Testis (tissue), 3 donors: ENCODE results near the gene MDFIC. TPM values are rescaled to one million over a fixed set of nuclear protein-coding genes. Genes with fewer than 3 reads are reported as not detected.

Experiments used
- DNase-seq: peaks from one replicate; pipeline ENCODE4 v3.0.0-alpha.2; 2019
- H3K27ac ChIP-seq, 2 donors: fragments of 200-600 bp; sonication (generic); one replicate each; pipeline ENCODE4 v1.5.1; 2019
- H3K27me3 ChIP-seq: fragments of 200-600 bp; sonication (generic); one replicate; pipeline ENCODE4 v1.5.1; 2019
- H3K36me3 ChIP-seq: fragments of 200-600 bp; sonication (generic); one replicate; pipeline ENCODE4 v1.5.1; 2017; ENCODE audit warnings: low read depth; ENCODE audit errors: missing control alignments
- H3K4me1 ChIP-seq: fragments of 200-600 bp; sonication (generic); one replicate; pipeline ENCODE4 v1.5.1; 2019
- H3K4me3 ChIP-seq, 2 donors: fragments of 200-600 bp; sonication (generic); one replicate each; pipeline ENCODE4 v1.5.1; 2017 to 2019
- H3K9me3 ChIP-seq: fragments of 200-600 bp; sonication (generic); one replicate; pipeline ENCODE4 v1.5.1; 2017
- CTCF ChIP-seq, 3 experiments: fragments of 450-650 bp in 2 of 3; fragments of 200-600 bp in 1 of 3; sonication (generic) in 1 of 3; IDR thresholded peaks; one replicate each; pipeline ENCODE4 v1.5.1; 2016 to 2019; ENCODE audit warnings: antibody characterized with exemption in 3 of 3, mild to moderate bottlenecking in 2 of 3, moderate library complexity in 1 of 3
- POLR2A ChIP-seq: fragments of 450-650 bp; IDR thresholded peaks from one replicate; pipeline ENCODE4 v1.6.1; 2017; ENCODE audit warnings: antibody characterized with exemption, mild to moderate bottlenecking, moderate library complexity
- WGBS, 2 donors: methylation state at CpG; one replicate each; pipeline ENCODE4 v1.1.5; 2018; 5-methylcytosine and 5-hydroxymethylcytosine counted together
- intact Hi-C: fragments of 100-400 bp; cut with DNase I; formaldehyde crosslinking; loops from one replicate; pipeline ENCODE4 v1.15.1; 2023; ENCODE audit warnings: low total_unique reads
- polyA plus RNA-seq: library from polyadenylated mRNA; stranded (reverse); fragments of 350-450 nt; fragmentation: Illumina TruSeq; extraction: RNeasy Lipid Tissue Mini Kit (QIAGEN cat#74804); gene quantifications from one replicate; pipeline ENCODE4 v1.2.3, GENCODE V29; 2014; ENCODE audit warnings: low read depth, low replicate concordance; ENCODE audit not compliant: insufficient read depth
- total RNA-seq, 2 donors: library from RNA; depleted of rRNA; stranded (reverse); fragments of >200 nt; gene quantifications; one replicate each; pipeline ENCODE4 v1.2.3, GENCODE V29; 2016

MDFIC gene
- total and polyA plus RNA-seq, 3 donors from 2014 or later, result 5.8 to 7.6 (median 6.1) TPM

GRCh38 chr7:114934086-114934485, 12.2 kb downstream of the MDFIC start:
- 84 to 98% methylated on average over 1 of the region's 1 CpG for WGBS, 2 donors
- Histone ChIP-seq H3K36me3 (no peaks in the 10 kb centered on the region), H3K4me3 (no peak overlapping the region), H3K27ac (no peak overlapping the region), H3K9me3 (no peaks in the 10 kb centered on the region), H3K4me1 (no peaks in the 10 kb centered on the region), H3K27me3 (no peaks in the 10 kb centered on the region)
- DNase-seq, result no peak
- intact Hi-C loops, result no loop called here
- TF ChIP-seq POLR2A (no peak), CTCF (IDR thresholded peaks at IDR 0.05) (no peak)

GRCh38 chr7:114934713-114935112, 12.8 kb downstream of the MDFIC start:
- no peak overlapping the region for H3K27ac ChIP-seq
- intact Hi-C loops, result no loop called here
- no peak for TF ChIP-seq POLR2A
- no peak for TF ChIP-seq CTCF (IDR thresholded peaks at IDR 0.05)

DNA sequence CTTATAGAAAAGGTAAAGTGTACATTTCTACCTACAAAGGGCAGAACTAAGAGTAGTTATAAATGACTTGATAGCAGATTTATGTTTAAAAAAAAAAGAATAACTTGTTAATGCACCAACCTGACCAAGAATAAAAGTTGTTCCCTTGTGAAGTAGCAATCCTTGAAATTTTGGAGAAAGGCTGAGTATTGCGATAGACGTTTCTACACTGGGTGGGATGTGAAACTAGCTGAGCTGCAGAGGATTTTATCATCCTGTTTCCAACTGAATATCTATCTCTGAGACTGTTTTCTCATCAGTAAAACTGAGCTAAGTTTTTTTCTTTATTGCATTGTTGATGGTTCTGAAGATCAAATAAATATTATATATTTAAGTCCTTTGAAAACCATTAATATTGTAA, 14.6 kb downstream of the MDFIC start:
- H3K27me3 ChIP-seq, result no peaks in the 10 kb centered on the region
- H3K4me3 ChIP-seq, result no peak overlapping the region
- H3K9me3 ChIP-seq, result no peaks in the 10 kb centered on the region
- DNase-seq, result no peak
- WGBS, 2 donors, result 89 to 92% methylated on average over 2 of the region's 2 CpGs
- H3K27ac ChIP-seq, result no peak overlapping the region
- no peaks in the 10 kb centered on the region for H3K4me1 ChIP-seq
- H3K36me3 ChIP-seq, result no peaks in the 10 kb centered on the region
- intact Hi-C loops, result no loop called here
- TF ChIP-seq POLR2A (no peak), CTCF (IDR thresholded peaks at IDR 0.05) (no peak)

More at GRCh38 chr7:114934713-114935112, 12.8 kb downstream of the MDFIC start:
- Histone ChIP-seq H3K27me3 (no peaks in the 10 kb centered on the region), H3K9me3 (no peaks in the 10 kb centered on the region), H3K4me1 (no peaks in the 10 kb centered on the region), H3K36me3 (no peaks in the 10 kb centered on the region), H3K4me3 (no peak overlapping the region)
- DNase-seq, result no peak

- TF ChIP-seq POLR2A, result no peak
- TF ChIP-seq CTCF (IDR thresholded peaks at IDR 0.05), result no peak
- Histone ChIP-seq H3K4me3 (no peak overlapping the region), H3K9me3 (no peaks in the 10 kb centered on the region), H3K36me3 (no peaks in the 10 kb centered on the region), H3K4me1 (no peaks in the 10 kb centered on the region), H3K27me3 (no peaks in the 10 kb centered on the region), H3K27ac (no peak overlapping the region)
- intact Hi-C loops, result no loop called here
- 90 to 97% methylated on average over 1 of the region's 1 CpG for WGBS, 2 donors
- no peak for DNase-seq
Observed at GRCh38 chr7:114937446-114937845, 15.6 kb downstream of the MDFIC start.

DNA sequence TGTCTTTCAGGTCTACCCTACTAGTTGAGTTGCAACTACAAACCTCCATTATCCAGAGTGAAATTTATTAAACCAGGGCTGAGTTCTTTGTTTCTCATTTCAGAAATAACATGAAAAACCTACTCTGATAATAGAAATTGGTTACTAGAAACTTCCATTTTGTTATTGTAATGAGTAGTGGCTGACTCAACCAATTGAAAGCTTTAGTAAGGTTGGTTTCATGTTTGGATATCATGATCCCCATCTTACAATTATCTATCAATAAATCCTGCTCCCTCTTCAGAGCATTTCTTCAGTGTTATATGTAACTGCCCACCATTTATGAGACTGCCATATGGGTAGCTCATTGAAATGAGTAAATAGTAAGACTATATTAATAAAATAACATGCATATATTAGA, 16.9 kb downstream of the MDFIC start:
- Histone ChIP-seq H3K4me3 (no peak overlapping the region), H3K4me1 (no peaks in the 10 kb centered on the region), H3K9me3 (no peaks in the 10 kb centered on the region), H3K27me3 (no peaks in the 10 kb centered on the region), H3K36me3 (no peaks in the 10 kb centered on the region), H3K27ac (no peak overlapping the region)
- TF ChIP-seq CTCF (IDR thresholded peaks at IDR 0.05), result no peak
- no peak for TF ChIP-seq POLR2A
- intact Hi-C loops, result no loop called here
- no peak for DNase-seq
